HepG2 (cell line): ENCODE data around the gene DDX4. TPM values are rescaled to one million over a fixed set of nuclear protein-coding genes. Genes with fewer than 3 reads are reported as not detected.

Experiments
- GATAD1 ChIP-seq: IDR thresholded peaks from 2 replicates; pipeline ENCODE4 v1.6.1; 2016; ENCODE audit warnings: missing genetic modification reagents, missing compliant biosample characterization
- HMG20B ChIP-seq: conservative IDR thresholded peaks from 2 replicates; pipeline ENCODE4 v1.6.1; 2016; ENCODE audit warnings: missing genetic modification reagents, missing compliant biosample characterization
- HOXA3 ChIP-seq: sonication (generic); formaldehyde crosslinking; IDR thresholded peaks from 2 replicates; pipeline ENCODE4 v1.5.0; 2020; ENCODE audit warnings: missing genetic modification reagents
- KAT8 ChIP-seq: IDR thresholded peaks from 2 replicates; pipeline ENCODE4 v1.6.1; 2016; ENCODE audit warnings: missing genetic modification reagents, missing compliant biosample characterization
- KDM2A ChIP-seq: sonication (generic); formaldehyde crosslinking; IDR thresholded peaks from 2 replicates; pipeline ENCODE4 v1.4.0; 2020; ENCODE audit warnings: low read depth, missing genetic modification reagents, borderline replicate concordance
- KLF12 ChIP-seq: sonication (generic); formaldehyde crosslinking; IDR thresholded peaks from 2 replicates; pipeline ENCODE4 v1.4.0; 2020; ENCODE audit warnings: missing genetic modification reagents, borderline replicate concordance
- MAFK ChIP-seq, 2 experiments: IDR thresholded peaks in 1 of 2; conservative IDR thresholded peaks in 1 of 2; 2 replicates each; pipeline ENCODE4 v1.6.1; 2011; ENCODE audit warnings: improper control_type of control experiment in 2 of 2, low read length in 2 of 2
- MED13 ChIP-seq: sonication (generic); formaldehyde crosslinking; IDR thresholded peaks from 2 replicates; pipeline ENCODE4 v1.5.0; 2020; ENCODE audit warnings: missing genetic modification reagents
- POGZ ChIP-seq: sonication (generic); formaldehyde crosslinking; IDR thresholded peaks from 2 replicates; pipeline ENCODE4 v1.4.0; 2020; ENCODE audit warnings: mild to moderate bottlenecking, missing genetic modification reagents
- RAD51 ChIP-seq: fragments of 450-650 bp; IDR thresholded peaks from 2 replicates; pipeline ENCODE4 v1.6.1; 2016; ENCODE audit warnings: borderline replicate concordance
- SAFB2 ChIP-seq: sonication (generic); formaldehyde crosslinking; IDR thresholded peaks from 2 replicates; pipeline ENCODE4 v1.5.1; 2020; ENCODE audit warnings: missing genetic modification reagents, low read depth, mild to moderate bottlenecking, borderline replicate concordance
- SNAI1 ChIP-seq: sonication (generic); formaldehyde crosslinking; IDR thresholded peaks from 2 replicates; pipeline ENCODE4 v1.5.0; 2020; ENCODE audit warnings: mild to moderate bottlenecking, missing genetic modification reagents, borderline replicate concordance
- TARDBP ChIP-seq: sonication (generic); formaldehyde crosslinking; IDR thresholded peaks from 2 replicates; pipeline ENCODE4 v1.8.0; 2022; ENCODE audit warnings: mild to moderate bottlenecking, missing genetic modification reagents
- TBL1XR1 ChIP-seq: fragments of 150-350 bp; IDR thresholded peaks from 2 replicates; pipeline ENCODE4 v1.6.1; 2014; ENCODE audit warnings: borderline replicate concordance, low read length; ENCODE audit not compliant: partially characterized antibody
- ZFP36 ChIP-seq: fragments of 150-350 bp; IDR thresholded peaks from 2 replicates; pipeline ENCODE4 v1.6.1; 2018; ENCODE audit warnings: borderline replicate concordance, low read length, low read depth; ENCODE audit not compliant: partially characterized antibody
- ZNF501 ChIP-seq: sonication (generic); formaldehyde crosslinking; IDR thresholded peaks from 2 replicates; pipeline ENCODE4 v1.5.1; 2020; ENCODE audit warnings: mild to moderate bottlenecking, moderate library complexity, missing genetic modification reagents
- ZNF614 ChIP-seq: IDR thresholded peaks from 2 replicates; pipeline ENCODE4 v1.6.1; 2018; ENCODE audit warnings: missing biosample characterization, missing genetic modification reagents, inconsistent platforms, borderline replicate concordance
- polyA plus RNA-seq, 8 experiments: library from polyadenylated mRNA; depleted of rRNA in 3 of 8; stranded (reverse) in 7 of 8; unstranded in 1 of 8; fragments of >200 nt; fragmentation: Illumina TruSeq in 4 of 8; extraction: Trizol in 4 of 8; gene quantifications; 2 replicates each; pipeline versions ENCODE4 v1.2.1 to v1.2.3, GENCODE V29; 2011 to 2016; ENCODE audit warnings: low read depth in 4 of 8, missing spikeins in 1 of 8, mixed read lengths in 1 of 8; ENCODE audit not compliant: insufficient read depth in 1 of 8
- total RNA-seq, 5 experiments: library from RNA; depleted of rRNA; stranded (reverse); fragments of >200 nt; fragmentation: Illumina TruSeq; extraction: Trizol; gene quantifications; 2 replicates each; pipeline ENCODE4 v1.2.3, GENCODE V29; 2016; ENCODE audit warnings: low read depth in 1 of 5
- TF ChIP-seq, protein P1 (sequence below), 2 experiments: IDR thresholded peaks; 2 replicates each; pipeline ENCODE4 v1.6.1; 2011 to 2012; ENCODE audit warnings: low read length in 2 of 2, borderline replicate concordance in 1 of 2, low read depth in 1 of 2, mild to moderate bottlenecking in 1 of 2, moderate library complexity in 1 of 2
- TF ChIP-seq, protein P2 (sequence below): sonication (generic); formaldehyde crosslinking; IDR thresholded peaks from 2 replicates; pipeline ENCODE4 v1.4.0; 2020; ENCODE audit warnings: mild to moderate bottlenecking, missing genetic modification reagents
- TF ChIP-seq, protein P3 (sequence below): IDR thresholded peaks from 2 replicates; pipeline ENCODE4 v1.6.1; 2016; ENCODE audit warnings: low read depth, control low read depth

Gene DDX4
- total and polyA plus RNA-seq, 2 of the 13 experiments (the other 11 are each of a cell fraction or from before 2014, with no cell fraction given), result 0.05 TPM; not detected in 1

- TF ChIP-seq ZFP36, result no peak
- TF ChIP-seq TARDBP (CRISPR knock-in tag), result peak; percentile 55; the same call in 1 of the 2 replicates
- TF ChIP-seq, protein P1, sequence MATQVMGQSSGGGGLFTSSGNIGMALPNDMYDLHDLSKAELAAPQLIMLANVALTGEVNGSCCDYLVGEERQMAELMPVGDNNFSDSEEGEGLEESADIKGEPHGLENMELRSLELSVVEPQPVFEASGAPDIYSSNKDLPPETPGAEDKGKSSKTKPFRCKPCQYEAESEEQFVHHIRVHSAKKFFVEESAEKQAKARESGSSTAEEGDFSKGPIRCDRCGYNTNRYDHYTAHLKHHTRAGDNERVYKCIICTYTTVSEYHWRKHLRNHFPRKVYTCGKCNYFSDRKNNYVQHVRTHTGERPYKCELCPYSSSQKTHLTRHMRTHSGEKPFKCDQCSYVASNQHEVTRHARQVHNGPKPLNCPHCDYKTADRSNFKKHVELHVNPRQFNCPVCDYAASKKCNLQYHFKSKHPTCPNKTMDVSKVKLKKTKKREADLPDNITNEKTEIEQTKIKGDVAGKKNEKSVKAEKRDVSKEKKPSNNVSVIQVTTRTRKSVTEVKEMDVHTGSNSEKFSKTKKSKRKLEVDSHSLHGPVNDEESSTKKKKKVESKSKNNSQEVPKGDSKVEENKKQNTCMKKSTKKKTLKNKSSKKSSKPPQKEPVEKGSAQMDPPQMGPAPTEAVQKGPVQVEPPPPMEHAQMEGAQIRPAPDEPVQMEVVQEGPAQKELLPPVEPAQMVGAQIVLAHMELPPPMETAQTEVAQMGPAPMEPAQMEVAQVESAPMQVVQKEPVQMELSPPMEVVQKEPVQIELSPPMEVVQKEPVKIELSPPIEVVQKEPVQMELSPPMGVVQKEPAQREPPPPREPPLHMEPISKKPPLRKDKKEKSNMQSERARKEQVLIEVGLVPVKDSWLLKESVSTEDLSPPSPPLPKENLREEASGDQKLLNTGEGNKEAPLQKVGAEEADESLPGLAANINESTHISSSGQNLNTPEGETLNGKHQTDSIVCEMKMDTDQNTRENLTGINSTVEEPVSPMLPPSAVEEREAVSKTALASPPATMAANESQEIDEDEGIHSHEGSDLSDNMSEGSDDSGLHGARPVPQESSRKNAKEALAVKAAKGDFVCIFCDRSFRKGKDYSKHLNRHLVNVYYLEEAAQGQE (IDR thresholded peaks at IDR 0.05; ENCODE audit: borderline replicate concordance in 1 of 2, low read depth in 1 of 2, low read length in 2 of 2), result 0 out of 4 replicates have a peak, but pooled peaks of 1 of the 2 experiments have one; percentile 33
- TF ChIP-seq SAFB2 (CRISPR knock-in tag), result no peak
- peak; percentile 53 for TF ChIP-seq TBL1XR1
- TF ChIP-seq ZNF501, result peak; percentile 76
- TF ChIP-seq ZNF614 (CRISPR knock-in tag), result peak; percentile 38; the same call in 1 of the 2 replicates
- TF ChIP-seq POGZ, result peak; percentile 71
- TF ChIP-seq KAT8, result peak; percentile 85; the same call in 1 of the 2 replicates
- TF ChIP-seq KDM2A (CRISPR knock-in tag), result peak; percentile 80
- TF ChIP-seq, protein P2, sequence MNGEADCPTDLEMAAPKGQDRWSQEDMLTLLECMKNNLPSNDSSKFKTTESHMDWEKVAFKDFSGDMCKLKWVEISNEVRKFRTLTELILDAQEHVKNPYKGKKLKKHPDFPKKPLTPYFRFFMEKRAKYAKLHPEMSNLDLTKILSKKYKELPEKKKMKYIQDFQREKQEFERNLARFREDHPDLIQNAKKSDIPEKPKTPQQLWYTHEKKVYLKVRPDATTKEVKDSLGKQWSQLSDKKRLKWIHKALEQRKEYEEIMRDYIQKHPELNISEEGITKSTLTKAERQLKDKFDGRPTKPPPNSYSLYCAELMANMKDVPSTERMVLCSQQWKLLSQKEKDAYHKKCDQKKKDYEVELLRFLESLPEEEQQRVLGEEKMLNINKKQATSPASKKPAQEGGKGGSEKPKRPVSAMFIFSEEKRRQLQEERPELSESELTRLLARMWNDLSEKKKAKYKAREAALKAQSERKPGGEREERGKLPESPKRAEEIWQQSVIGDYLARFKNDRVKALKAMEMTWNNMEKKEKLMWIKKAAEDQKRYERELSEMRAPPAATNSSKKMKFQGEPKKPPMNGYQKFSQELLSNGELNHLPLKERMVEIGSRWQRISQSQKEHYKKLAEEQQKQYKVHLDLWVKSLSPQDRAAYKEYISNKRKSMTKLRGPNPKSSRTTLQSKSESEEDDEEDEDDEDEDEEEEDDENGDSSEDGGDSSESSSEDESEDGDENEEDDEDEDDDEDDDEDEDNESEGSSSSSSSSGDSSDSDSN (CRISPR knock-in tag), result peak; percentile 70
- TF ChIP-seq RAD51, result no peak
- TF ChIP-seq MAFK (conservative IDR thresholded peaks at IDR 0.05 in 1 of 2, IDR thresholded peaks at IDR 0.05 in 1 of 2; ENCODE audit: low read length in 2 of 2), result peak; percentile 68 to 84
- TF ChIP-seq KLF12 (CRISPR knock-in tag), result peak; percentile 90; the same call in 1 of the 2 replicates
- TF ChIP-seq MED13, result 0 out of 2 replicates have a peak, but pooled peaks have one; percentile 12
- peak; percentile 54; the same call in 1 of the 2 replicates for TF ChIP-seq SNAI1 (CRISPR knock-in tag)
- TF ChIP-seq, protein P3, sequence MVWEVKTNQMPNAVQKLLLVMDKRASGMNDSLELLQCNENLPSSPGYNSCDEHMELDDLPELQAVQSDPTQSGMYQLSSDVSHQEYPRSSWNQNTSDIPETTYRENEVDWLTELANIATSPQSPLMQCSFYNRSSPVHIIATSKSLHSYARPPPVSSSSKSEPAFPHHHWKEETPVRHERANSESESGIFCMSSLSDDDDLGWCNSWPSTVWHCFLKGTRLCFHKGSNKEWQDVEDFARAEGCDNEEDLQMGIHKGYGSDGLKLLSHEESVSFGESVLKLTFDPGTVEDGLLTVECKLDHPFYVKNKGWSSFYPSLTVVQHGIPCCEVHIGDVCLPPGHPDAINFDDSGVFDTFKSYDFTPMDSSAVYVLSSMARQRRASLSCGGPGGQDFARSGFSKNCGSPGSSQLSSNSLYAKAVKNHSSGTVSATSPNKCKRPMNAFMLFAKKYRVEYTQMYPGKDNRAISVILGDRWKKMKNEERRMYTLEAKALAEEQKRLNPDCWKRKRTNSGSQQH (CRISPR knock-in tag), result peak; percentile 38; the same call in 1 of the 2 replicates
- TF ChIP-seq HOXA3, result peak; percentile 43; the same call in 1 of the 2 replicates
- TF ChIP-seq GATAD1, result peak; percentile 85
- 0 out of 2 replicates have a peak, but pooled peaks have one; percentile 19 for TF ChIP-seq HMG20B
Observed at GRCh38 chr5:55712023-55712859, 25.6 kb upstream of the DDX4 start, which contains the start of gene SLC38A9 (continued).
